SK-N-SH treated with all-trans-retinoic acid at 6 μM for 48 hours (cell line): ENCODE data around the gene CELA3A.

Experiments used
- ARNTL ChIP-seq: fragments of 450-650 bp; formaldehyde crosslinking; IDR thresholded peaks from 2 replicates; pipeline ENCODE4 v1.5.0; 2020; ENCODE audit warnings: low read depth, mild to moderate bottlenecking, moderate library complexity, borderline replicate concordance
- BACH2 ChIP-seq: fragments of 250-450 bp; sonication (Bioruptor Pico); IDR thresholded peaks from 2 replicates; pipeline ENCODE4 v1.9.0; 2021; ENCODE audit warnings: mild to moderate bottlenecking, borderline replicate concordance
- CREB5 ChIP-seq: fragments of 250-450 bp; sonication (Bioruptor Pico); IDR thresholded peaks from 2 replicates; pipeline ENCODE4 v1.5.1; 2020; ENCODE audit warnings: low read depth, mild to moderate bottlenecking, moderate library complexity
- ISL1 ChIP-seq: fragments of 250-450 bp; sonication (Bioruptor Pico); IDR thresholded peaks from 2 replicates; pipeline ENCODE4 v2.1.2; 2022; ENCODE audit warnings: mild to moderate bottlenecking, moderate library complexity
- OSR1 ChIP-seq: fragments of 250-450 bp; sonication (Bioruptor Pico); IDR thresholded peaks from 2 replicates; pipeline ENCODE4 v1.8.0; 2022; ENCODE audit warnings: moderate library complexity, mild to moderate bottlenecking, inconsistent platforms
- PATZ1 ChIP-seq: fragments of 250-450 bp; sonication (Bioruptor Pico); IDR thresholded peaks from 2 replicates; pipeline ENCODE4 v1.8.0; 2020; ENCODE audit warnings: mild to moderate bottlenecking, moderate library complexity, borderline replicate concordance
- POU6F1 ChIP-seq: fragments of 250-450 bp; sonication (Bioruptor Pico); IDR thresholded peaks from 2 replicates; pipeline ENCODE4 v1.8.0; 2021; ENCODE audit warnings: low read depth, mild to moderate bottlenecking, moderate library complexity, borderline replicate concordance
- PPARA ChIP-seq: fragments of 250-450 bp; sonication (Bioruptor Pico); IDR thresholded peaks from 2 replicates; pipeline ENCODE4 v1.5.0; 2020; ENCODE audit warnings: mild to moderate bottlenecking, borderline replicate concordance
- RARB ChIP-seq: fragments of 250-450 bp; sonication (Bioruptor Pico); IDR thresholded peaks from 2 replicates; pipeline ENCODE4 v1.8.0; 2021; ENCODE audit warnings: mild to moderate bottlenecking, moderate library complexity
- SNAI2 ChIP-seq: fragments of 250-450 bp; sonication (Bioruptor Pico); IDR thresholded peaks from 2 replicates; pipeline ENCODE4 v1.5.0; 2020; ENCODE audit warnings: mild to moderate bottlenecking, moderate library complexity
- TSHZ2 ChIP-seq: fragments of 250-450 bp; sonication (Bioruptor Pico); IDR thresholded peaks from 2 replicates; pipeline ENCODE4 v1.5.0; 2020; ENCODE audit warnings: mild to moderate bottlenecking, moderate library complexity
- ZC3H10 ChIP-seq: fragments of 250-450 bp; sonication (Bioruptor Pico); IDR thresholded peaks from 2 replicates; pipeline ENCODE4 v1.5.1; 2021; ENCODE audit warnings: mild to moderate bottlenecking, moderate library complexity
- ZNF565 ChIP-seq: fragments of 450-650 bp; formaldehyde crosslinking; conservative IDR thresholded peaks from 2 replicates; pipeline ENCODE4 v1.5.0; 2020; ENCODE audit warnings: low read depth, mild to moderate bottlenecking, moderate library complexity
- ZNF70 ChIP-seq: fragments of 450-650 bp; formaldehyde crosslinking; IDR thresholded peaks from 2 replicates; pipeline ENCODE4 v1.5.0; 2020; ENCODE audit warnings: mild to moderate bottlenecking, moderate library complexity

GRCh38 chr1:22021061-22021460 lies 19.6 kb downstream of the CELA3A start:
- TF ChIP-seq SNAI2 (CRISPR knock-in tag): no peak
- TF ChIP-seq ZC3H10 (CRISPR knock-in tag): no peak
- TF ChIP-seq PATZ1: no peak
- TF ChIP-seq PPARA (CRISPR knock-in tag): no peak
- no peak for TF ChIP-seq CREB5 (CRISPR knock-in tag)
- no peak for TF ChIP-seq ARNTL (CRISPR knock-in tag)
- no peak for TF ChIP-seq RARB (CRISPR knock-in tag)
- TF ChIP-seq BACH2 (CRISPR knock-in tag): no peak
- no peak for TF ChIP-seq OSR1 (CRISPR knock-in tag)
- TF ChIP-seq ZNF565 (CRISPR knock-in tag): no peak
- no peak for TF ChIP-seq POU6F1
- TF ChIP-seq ZNF70 (CRISPR knock-in tag): no peak
- no peak for TF ChIP-seq TSHZ2 (CRISPR knock-in tag)
- TF ChIP-seq ISL1 (CRISPR knock-in tag): no peak
